Peyer's patch (tissue), 4 donors: ENCODE results near the gene AGAP1.

Experiments used
- CTCF ChIP-seq, 6 experiments: fragments of 450-650 bp in 4 of 6; fragments of 200-600 bp in 2 of 6; sonication (generic) in 1 of 6; IDR thresholded peaks; one replicate each; pipeline ENCODE4 v1.5.1; 2017 to 2019; ENCODE audit warnings: antibody characterized with exemption in 6 of 6, mild to moderate bottlenecking in 3 of 6, moderate library complexity in 1 of 6
- POLR2A ChIP-seq, 2 donors: fragments of 450-650 bp; IDR thresholded peaks; one replicate each; pipeline ENCODE4 v1.5.1; 2017; ENCODE audit warnings: antibody characterized with exemption in 2 of 2, mild to moderate bottlenecking in 2 of 2, moderate library complexity in 2 of 2

- TF ChIP-seq CTCF (IDR thresholded peaks at IDR 0.05), result no peak
- TF ChIP-seq POLR2A (IDR thresholded peaks at IDR 0.05), result no peak
Observed at GRCh38 chr2:235610696-235611257, 116.9 kb downstream of the AGAP1 start.
